Gastrocnemius medialis (tissue), 4 donors: Measurements from ENCODE around the gene COMMD3. TPM values are rescaled to one million over a fixed set of nuclear protein-coding genes. Genes with fewer than 3 reads are reported as not detected.

Experiments
- ATAC-seq, 2 donors: fragments of 150-250 bp; one replicate each; pipeline ENCODE4 v1.9.1; 2016
- DNase-seq, 2 donors: peaks; one replicate each; pipeline ENCODE4 v3.0.0-alpha.2; 2019
- H3K27ac ChIP-seq, 4 donors: fragments of 200-600 bp; sonication (generic); 1 replicate in 1 of 4; 2 replicates in 3 of 4; pipeline ENCODE4 v1.5.1; 2016 to 2018; ENCODE audit warnings: mild to moderate bottlenecking in 2 of 4, moderate library complexity in 1 of 4
- H3K27me3 ChIP-seq, 3 donors: fragments of 200-600 bp; sonication (generic) in 2 of 3; 1 replicate in 1 of 3; 2 replicates in 2 of 3; pipeline versions ENCODE4 v1.5.1 to v1.6.0; 2016 to 2019; ENCODE audit warnings: mild to moderate bottlenecking in 1 of 3, moderate library complexity in 1 of 3
- H3K36me3 ChIP-seq, 2 donors: fragments of 200-600 bp; sonication (generic) in 1 of 2; one replicate each; pipeline ENCODE4 v1.5.1; 2017 to 2018
- H3K4me1 ChIP-seq, 2 donors: fragments of 200-600 bp; sonication (generic) in 1 of 2; one replicate each; pipeline ENCODE4 v1.5.1; 2016 to 2017; ENCODE audit warnings: mild to moderate bottlenecking in 2 of 2
- H3K4me3 ChIP-seq, 4 donors: fragments of 200-600 bp; sonication (generic) in 3 of 4; 1 replicate in 1 of 4; 2 replicates in 3 of 4; pipeline ENCODE4 v1.5.1; 2016 to 2019; ENCODE audit warnings: mild to moderate bottlenecking in 2 of 4
- H3K9me3 ChIP-seq, 3 donors: fragments of 200-600 bp; sonication (generic) in 2 of 3; 1 replicate in 1 of 3; 2 replicates in 2 of 3; pipeline ENCODE4 v1.5.1; 2016 to 2019
- POLR2A ChIP-seq, 2 donors: fragments of 450-650 bp; IDR thresholded peaks; one replicate each; pipeline ENCODE4 v1.6.1; 2017; ENCODE audit warnings: antibody characterized with exemption in 2 of 2, mild to moderate bottlenecking in 2 of 2, moderate library complexity in 2 of 2
- in situ Hi-C, 4 donors: fragments of 200-750 bp; cut with MboI; loops; one replicate each; pipeline versions ENCODE4 v1.15.0 to v1.8.0; 2017; ENCODE audit warnings: low sequenced_read_pairs in 4 of 4
- intact Hi-C: fragments of 100-400 bp; cut with DNase I; formaldehyde crosslinking; loops from one replicate; pipeline ENCODE4 v1.15.1; 2023; ENCODE audit warnings: low total_unique reads
- total RNA-seq, 4 donors: library from RNA; depleted of rRNA; stranded (reverse); fragments of >200 nt; gene quantifications; one replicate each; pipeline versions ENCODE4 v1.1.0 to v1.2.3, GENCODE V29; 2016
- TF ChIP-seq, protein P1 (sequence below), 5 experiments: fragments of 450-650 bp in 3 of 5; fragments of 200-600 bp in 2 of 5; sonication (generic) in 2 of 5; IDR thresholded peaks in 4 of 5; conservative IDR thresholded peaks in 1 of 5; 1 replicate in 4 of 5; 2 replicates in 1 of 5; pipeline ENCODE4 v1.5.1; 2016 to 2019; ENCODE audit warnings: antibody characterized with exemption in 5 of 5, mild to moderate bottlenecking in 3 of 5, moderate library complexity in 3 of 5

The COMMD3 gene
- total RNA-seq, 4 donors from 2014 or later: 26.8 to 50.9 (median 37.9) TPM

DNA sequence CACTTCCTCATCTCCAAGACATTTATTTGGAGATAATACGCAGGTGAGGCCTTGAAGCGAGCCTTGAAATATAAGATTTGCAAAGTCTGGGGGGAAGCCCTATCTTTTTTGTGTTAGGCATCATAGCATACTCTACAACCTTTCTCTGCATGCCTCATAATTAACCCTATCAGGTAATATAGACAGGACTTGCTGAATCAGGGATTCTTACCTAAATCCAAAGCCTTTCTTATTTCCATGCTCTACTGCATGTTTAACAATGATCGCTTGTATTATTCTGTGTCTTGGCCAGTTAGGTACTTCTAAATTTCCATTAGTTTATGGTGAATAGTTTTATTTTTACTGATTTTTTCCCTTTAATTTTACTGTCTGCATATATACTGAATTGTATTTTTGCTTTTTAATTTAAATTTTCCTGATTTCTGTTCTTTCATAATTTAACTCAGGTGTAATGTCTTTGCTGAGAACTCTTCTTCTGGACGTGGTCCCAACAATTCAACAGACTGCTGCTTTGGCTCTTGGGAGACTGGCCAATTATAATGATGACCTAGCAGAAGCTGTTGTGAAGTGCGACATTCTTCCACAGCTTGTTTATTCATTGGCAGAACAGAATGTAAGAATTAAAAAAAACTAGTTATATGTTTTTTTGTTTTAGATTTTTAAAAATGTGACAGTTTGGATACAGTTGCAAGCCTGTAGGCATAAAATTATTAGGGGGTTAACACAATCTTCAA, 48.4 kb downstream of the COMMD3 start:
- Histone ChIP-seq H3K36me3 (no peaks in the 10 kb centered on the region), H3K4me1 (no peaks in the 10 kb centered on the region), H3K27ac (no peak overlapping the region), H3K4me3 (no peak overlapping the region), H3K9me3 (no peaks in the 10 kb centered on the region), H3K27me3 (no peaks in the 10 kb centered on the region)
- in situ Hi-C loops (no loop called here), intact Hi-C loops (no loop called here)
- ATAC-seq (no peak), DNase-seq (no peak)
- TF ChIP-seq POLR2A (IDR thresholded peaks at IDR 0.05): no peak
- TF ChIP-seq, protein P1, sequence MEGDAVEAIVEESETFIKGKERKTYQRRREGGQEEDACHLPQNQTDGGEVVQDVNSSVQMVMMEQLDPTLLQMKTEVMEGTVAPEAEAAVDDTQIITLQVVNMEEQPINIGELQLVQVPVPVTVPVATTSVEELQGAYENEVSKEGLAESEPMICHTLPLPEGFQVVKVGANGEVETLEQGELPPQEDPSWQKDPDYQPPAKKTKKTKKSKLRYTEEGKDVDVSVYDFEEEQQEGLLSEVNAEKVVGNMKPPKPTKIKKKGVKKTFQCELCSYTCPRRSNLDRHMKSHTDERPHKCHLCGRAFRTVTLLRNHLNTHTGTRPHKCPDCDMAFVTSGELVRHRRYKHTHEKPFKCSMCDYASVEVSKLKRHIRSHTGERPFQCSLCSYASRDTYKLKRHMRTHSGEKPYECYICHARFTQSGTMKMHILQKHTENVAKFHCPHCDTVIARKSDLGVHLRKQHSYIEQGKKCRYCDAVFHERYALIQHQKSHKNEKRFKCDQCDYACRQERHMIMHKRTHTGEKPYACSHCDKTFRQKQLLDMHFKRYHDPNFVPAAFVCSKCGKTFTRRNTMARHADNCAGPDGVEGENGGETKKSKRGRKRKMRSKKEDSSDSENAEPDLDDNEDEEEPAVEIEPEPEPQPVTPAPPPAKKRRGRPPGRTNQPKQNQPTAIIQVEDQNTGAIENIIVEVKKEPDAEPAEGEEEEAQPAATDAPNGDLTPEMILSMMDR (IDR thresholded peaks at IDR 0.05 in 4 of 5, conservative IDR thresholded peaks at IDR 0.05 in 1 of 5): no peak

DNA sequence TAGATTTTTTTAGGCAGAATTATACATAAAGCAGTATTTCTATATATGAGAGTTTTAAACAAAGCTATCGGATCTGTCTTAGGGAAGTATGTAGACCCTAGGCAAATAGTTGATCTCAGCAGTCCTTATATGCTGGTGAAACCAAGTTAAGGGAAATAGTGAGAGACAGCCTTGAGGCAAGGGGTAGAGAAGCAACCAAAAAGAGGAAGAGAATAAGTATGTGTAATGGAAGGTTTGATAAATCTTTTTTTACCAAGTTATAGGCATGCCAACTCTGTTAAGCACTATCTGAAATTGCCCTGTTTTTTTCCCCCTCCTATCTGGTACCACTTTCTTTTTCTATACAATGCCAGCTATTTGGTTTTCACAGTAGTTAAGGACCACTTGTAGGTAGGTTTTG, 49.0 kb downstream of the COMMD3 start:
- Histone ChIP-seq H3K27ac (no peak overlapping the region), H3K27me3 (no peaks in the 10 kb centered on the region), H3K4me1 (no peaks in the 10 kb centered on the region), H3K9me3 (no peaks in the 10 kb centered on the region), H3K36me3 (no peaks in the 10 kb centered on the region), H3K4me3 (no peak overlapping the region)
- TF ChIP-seq POLR2A (IDR thresholded peaks at IDR 0.05): no peak
- TF ChIP-seq, protein P1 (IDR thresholded peaks at IDR 0.05 in 4 of 5, conservative IDR thresholded peaks at IDR 0.05 in 1 of 5): no peak
- DNase-seq (no peak), ATAC-seq (no peak)
- intact Hi-C loops: no loop called here
- in situ Hi-C loops: no loop called here

DNA sequence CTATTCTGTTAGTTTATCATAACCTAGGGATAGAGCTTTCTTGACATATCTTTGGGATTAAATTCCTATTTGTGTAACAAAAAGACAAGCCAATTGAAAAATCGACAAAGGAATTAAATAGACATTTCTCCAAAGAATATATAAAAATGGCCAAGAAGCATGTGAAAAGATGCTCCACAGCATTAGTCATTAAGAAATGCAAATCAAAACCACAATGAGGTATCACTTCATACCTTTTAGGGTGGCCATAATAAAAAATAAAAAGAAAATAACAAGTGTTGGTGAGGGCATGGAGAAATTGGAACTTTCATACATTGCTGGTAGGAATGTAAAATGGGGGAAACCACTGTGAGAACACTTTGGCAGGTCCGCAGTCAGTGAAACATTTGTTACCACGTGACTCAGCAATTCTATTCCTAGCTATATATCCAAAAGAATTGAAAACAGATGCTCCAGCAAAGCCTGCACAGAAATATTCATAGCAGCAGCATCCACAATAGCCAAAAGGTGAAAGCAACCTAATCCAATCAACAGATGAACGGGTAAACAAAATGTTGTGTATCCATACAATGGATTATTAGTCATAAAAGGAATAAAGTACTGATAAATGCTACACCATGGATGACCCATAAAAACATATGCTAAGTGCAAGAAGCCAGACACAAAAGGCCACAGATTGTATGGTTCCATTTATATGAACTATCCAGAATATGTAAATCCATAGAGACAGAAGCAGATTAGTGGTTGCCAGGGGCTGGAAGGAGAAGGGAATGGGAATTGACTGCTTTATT, 49.7 kb downstream of the COMMD3 start:
- Histone ChIP-seq H3K27me3 (no peaks in the 10 kb centered on the region), H3K36me3 (no peaks in the 10 kb centered on the region), H3K27ac (no peak overlapping the region), H3K4me3 (no peak overlapping the region), H3K4me1 (no peaks in the 10 kb centered on the region), H3K9me3 (no peaks in the 10 kb centered on the region)
- DNase-seq: no peak
- intact Hi-C loops: no loop called here
- in situ Hi-C loops: no loop called here
- no peak for ATAC-seq
- TF ChIP-seq POLR2A (IDR thresholded peaks at IDR 0.05): no peak
- TF ChIP-seq, protein P1 (IDR thresholded peaks at IDR 0.05 in 4 of 5, conservative IDR thresholded peaks at IDR 0.05 in 1 of 5): no peak

DNA sequence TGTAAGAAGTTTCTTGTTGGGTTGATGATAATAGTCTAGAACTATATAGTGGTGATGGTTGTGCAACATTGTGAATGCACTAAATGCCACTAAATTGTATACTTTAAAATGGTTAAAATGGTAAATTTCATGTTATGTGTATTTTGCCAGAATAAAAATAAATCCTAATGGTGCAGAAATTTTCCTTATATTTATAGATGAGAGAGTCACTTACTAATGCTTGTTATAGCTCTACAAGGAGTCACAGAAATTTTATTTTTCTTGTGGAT, 50.2 kb downstream of the COMMD3 start:
- in situ Hi-C loops: no loop called here
- intact Hi-C loops: no loop called here

More for the DNA sequence above, 50.2 kb downstream of the COMMD3 start:
- TF ChIP-seq, protein P1 (IDR thresholded peaks at IDR 0.05 in 4 of 5, conservative IDR thresholded peaks at IDR 0.05 in 1 of 5): no peak
- no peak for TF ChIP-seq POLR2A (IDR thresholded peaks at IDR 0.05)
- H3K36me3 ChIP-seq: no peaks in the 10 kb centered on the region
- ATAC-seq (no peak), DNase-seq (no peak)
- H3K4me1 ChIP-seq: no peaks in the 10 kb centered on the region
- no peaks in the 10 kb centered on the region for H3K27me3 ChIP-seq
- no peaks in the 10 kb centered on the region for H3K9me3 ChIP-seq
- H3K4me3 ChIP-seq: no peak overlapping the region
- no peak overlapping the region for H3K27ac ChIP-seq
